ENCODE data around the gene VPS26C. TPM values are rescaled to one million over a fixed set of nuclear protein-coding genes. Genes with fewer than 3 reads are reported as not detected.
"Not testable (repeated sequence)": the region's sequence is repeated elsewhere in the genome, so short reads cannot be mapped to it uniquely, and the experiment has no call there.

Gene VPS26C
- total RNA-seq, 1 donor from 2014 or later, result 27.7 TPM

- no peaks in the 10 kb centered on the region for H3K27me3 ChIP-seq (ENCODE audit: control insufficient read depth in 3 of 3, insufficient read depth in 3 of 3, low read length in 3 of 3)
- no peak overlapping the region for H3K27ac ChIP-seq (ENCODE audit: low read depth, low read length)
- H3K4me3 ChIP-seq (ENCODE audit: low read length in 3 of 3), result no peak overlapping the region
- no peaks in the 10 kb centered on the region for H3K36me3 ChIP-seq (ENCODE audit: control insufficient read depth in 3 of 3, insufficient read depth in 3 of 3, low read length in 3 of 3)
- no peaks in the 10 kb centered on the region for H3K4me1 ChIP-seq (ENCODE audit: control insufficient read depth in 3 of 3, insufficient read depth in 3 of 3, low read length in 3 of 3)
- H3K9ac ChIP-seq (ENCODE audit: low read depth in 1 of 3, low read length in 3 of 3), result no peak overlapping the region
- H3K9me3 ChIP-seq (ENCODE audit: control insufficient read depth in 3 of 3, low read length in 3 of 3), result no peaks in the 10 kb centered on the region
These were observed 14.4 kb upstream of the VPS26C start for GRCh38 chr21:37281579-37281978.

GRCh38 chr21:37279271-37279670 is 12.1 kb upstream of the VPS26C start:
- H3K9ac ChIP-seq (ENCODE audit: low read depth in 1 of 3, low read length in 3 of 3); H3K4me3 ChIP-seq (ENCODE audit: low read length in 3 of 3); H3K9me3 ChIP-seq (ENCODE audit: control insufficient read depth in 3 of 3, low read length in 3 of 3); H3K27me3 ChIP-seq (ENCODE audit: control insufficient read depth in 3 of 3, insufficient read depth in 3 of 3, low read length in 3 of 3); H3K36me3 ChIP-seq (ENCODE audit: control insufficient read depth in 3 of 3, insufficient read depth in 3 of 3, low read length in 3 of 3); H3K4me1 ChIP-seq (ENCODE audit: control insufficient read depth in 3 of 3, insufficient read depth in 3 of 3, low read length in 3 of 3); H3K27ac ChIP-seq (ENCODE audit: low read depth, low read length): not testable (repeated sequence)

- Histone ChIP-seq H3K27ac (ENCODE audit: low read depth, low read length) (no peak overlapping the region), H3K9me3 (ENCODE audit: control insufficient read depth in 3 of 3, low read length in 3 of 3) (no peaks in the 10 kb centered on the region), H3K27me3 (ENCODE audit: control insufficient read depth in 3 of 3, insufficient read depth in 3 of 3, low read length in 3 of 3) (no peaks in the 10 kb centered on the region), H3K36me3 (ENCODE audit: control insufficient read depth in 3 of 3, insufficient read depth in 3 of 3, low read length in 3 of 3) (no peaks in the 10 kb centered on the region), H3K9ac (ENCODE audit: low read depth in 1 of 3, low read length in 3 of 3) (no peak overlapping the region), H3K4me3 (ENCODE audit: low read length in 3 of 3) (no peak overlapping the region), H3K4me1 (ENCODE audit: control insufficient read depth in 3 of 3, insufficient read depth in 3 of 3, low read length in 3 of 3) (no peaks in the 10 kb centered on the region)
These were observed 11.1 kb upstream of the VPS26C start for GRCh38 chr21:37278199-37278598.

- H3K27me3 ChIP-seq (ENCODE audit: control insufficient read depth in 3 of 3, insufficient read depth in 3 of 3, low read length in 3 of 3), result no peaks in the 10 kb centered on the region
- H3K36me3 ChIP-seq (ENCODE audit: control insufficient read depth in 3 of 3, insufficient read depth in 3 of 3, low read length in 3 of 3), result no peaks in the 10 kb centered on the region
- no peak overlapping the region for H3K9ac ChIP-seq (ENCODE audit: low read depth in 1 of 3, low read length in 3 of 3)
- H3K9me3 ChIP-seq (ENCODE audit: control insufficient read depth in 3 of 3, low read length in 3 of 3), result no peaks in the 10 kb centered on the region
- no peak overlapping the region for H3K27ac ChIP-seq (ENCODE audit: low read depth, low read length)
- no peaks in the 10 kb centered on the region for H3K4me1 ChIP-seq (ENCODE audit: control insufficient read depth in 3 of 3, insufficient read depth in 3 of 3, low read length in 3 of 3)
- H3K4me3 ChIP-seq (ENCODE audit: low read length in 3 of 3), result no peak overlapping the region
These were observed 9.2 kb upstream of the VPS26C start for GRCh38 chr21:37276377-37276776.

GRCh38 chr21:37273911-37274690 is 7.0 kb upstream of the VPS26C start:
- no peaks in the 10 kb centered on the region for H3K9me3 ChIP-seq (ENCODE audit: control insufficient read depth in 3 of 3, low read length in 3 of 3)
- no peak overlapping the region for H3K27ac ChIP-seq (ENCODE audit: low read depth, low read length)
- H3K4me1 ChIP-seq (ENCODE audit: control insufficient read depth in 3 of 3, insufficient read depth in 3 of 3, low read length in 3 of 3), result no peaks in the 10 kb centered on the region
- H3K9ac ChIP-seq (ENCODE audit: low read depth in 1 of 3, low read length in 3 of 3), result no peak overlapping the region
- H3K36me3 ChIP-seq (ENCODE audit: control insufficient read depth in 3 of 3, insufficient read depth in 3 of 3, low read length in 3 of 3), result no peaks in the 10 kb centered on the region
- no peaks in the 10 kb centered on the region for H3K27me3 ChIP-seq (ENCODE audit: control insufficient read depth in 3 of 3, insufficient read depth in 3 of 3, low read length in 3 of 3)
- no peak overlapping the region for H3K4me3 ChIP-seq (ENCODE audit: low read length in 3 of 3)

- Histone ChIP-seq H3K9ac (ENCODE audit: low read depth in 1 of 3, low read length in 3 of 3) (no peak overlapping the region), H3K4me1 (ENCODE audit: control insufficient read depth in 3 of 3, insufficient read depth in 3 of 3, low read length in 3 of 3) (no peaks in the 10 kb centered on the region), H3K27ac (ENCODE audit: low read depth, low read length) (no peak overlapping the region), H3K4me3 (ENCODE audit: low read length in 3 of 3) (no peak overlapping the region), H3K36me3 (ENCODE audit: control insufficient read depth in 3 of 3, insufficient read depth in 3 of 3, low read length in 3 of 3) (no peaks in the 10 kb centered on the region), H3K27me3 (ENCODE audit: control insufficient read depth in 3 of 3, insufficient read depth in 3 of 3, low read length in 3 of 3) (no peaks in the 10 kb centered on the region), H3K9me3 (ENCODE audit: control insufficient read depth in 3 of 3, low read length in 3 of 3) (no peaks in the 10 kb centered on the region)
These were observed 6.3 kb upstream of the VPS26C start for GRCh38 chr21:37273440-37273839.

GRCh38 chr21:37272897-37273296 is 5.8 kb upstream of the VPS26C start:
- Histone ChIP-seq H3K4me1 (ENCODE audit: control insufficient read depth in 3 of 3, insufficient read depth in 3 of 3, low read length in 3 of 3) (peaks cover 0 to 2% (median 0%) of the 10 kb centered on the region in 3 donors), H3K4me3 (ENCODE audit: low read length in 3 of 3) (no peak overlapping the region), H3K27me3 (ENCODE audit: control insufficient read depth in 3 of 3, insufficient read depth in 3 of 3, low read length in 3 of 3) (no peaks in the 10 kb centered on the region), H3K36me3 (ENCODE audit: control insufficient read depth in 3 of 3, insufficient read depth in 3 of 3, low read length in 3 of 3) (no peaks in the 10 kb centered on the region), H3K9ac (ENCODE audit: low read depth in 1 of 3, low read length in 3 of 3) (no peak overlapping the region), H3K9me3 (ENCODE audit: control insufficient read depth in 3 of 3, low read length in 3 of 3) (no peaks in the 10 kb centered on the region), H3K27ac (ENCODE audit: low read depth, low read length) (no peak overlapping the region)

GRCh38 chr21:37270576-37271365 is 3.6 kb upstream of the VPS26C start:
- Histone ChIP-seq H3K36me3 (ENCODE audit: control insufficient read depth in 3 of 3, insufficient read depth in 3 of 3, low read length in 3 of 3) (no peaks in the 10 kb centered on the region), H3K27me3 (ENCODE audit: control insufficient read depth in 3 of 3, insufficient read depth in 3 of 3, low read length in 3 of 3) (no peaks in the 10 kb centered on the region), H3K27ac (ENCODE audit: low read depth, low read length) (no peak overlapping the region), H3K9me3 (ENCODE audit: control insufficient read depth in 3 of 3, low read length in 3 of 3) (no peaks in the 10 kb centered on the region), H3K4me3 (ENCODE audit: low read length in 3 of 3) (no peak overlapping the region), H3K4me1 (ENCODE audit: control insufficient read depth in 3 of 3, insufficient read depth in 3 of 3, low read length in 3 of 3) (peaks cover 5 to 9% (median 9%) of the 10 kb centered on the region in 3 donors), H3K9ac (ENCODE audit: low read depth in 1 of 3, low read length in 3 of 3) (no peak overlapping the region)

- H3K27ac ChIP-seq (ENCODE audit: low read depth, low read length), result no peak overlapping the region
- H3K4me3 ChIP-seq (ENCODE audit: low read length in 3 of 3), result no peak overlapping the region
- H3K4me1 ChIP-seq (ENCODE audit: control insufficient read depth in 3 of 3, insufficient read depth in 3 of 3, low read length in 3 of 3), result peaks cover 5 to 18% (median 9%) of the 10 kb centered on the region in 3 donors
- H3K9me3 ChIP-seq (ENCODE audit: control insufficient read depth in 3 of 3, low read length in 3 of 3), result no peaks in the 10 kb centered on the region
- H3K27me3 ChIP-seq (ENCODE audit: control insufficient read depth in 3 of 3, insufficient read depth in 3 of 3, low read length in 3 of 3), result no peaks in the 10 kb centered on the region
- H3K9ac ChIP-seq (ENCODE audit: low read depth in 1 of 3, low read length in 3 of 3), result no peak overlapping the region
- peaks cover 0 to 4% (median 0%) of the 10 kb centered on the region in 3 donors for H3K36me3 ChIP-seq (ENCODE audit: control insufficient read depth in 3 of 3, insufficient read depth in 3 of 3, low read length in 3 of 3)
These were observed 2.3 kb upstream of the VPS26C start for GRCh38 chr21:37269481-37269880.

- Histone ChIP-seq H3K4me1 (ENCODE audit: control insufficient read depth in 3 of 3, insufficient read depth in 3 of 3, low read length in 3 of 3) (peaks cover 15 to 23% (median 16%) of the 10 kb centered on the region in 3 donors), H3K27me3 (ENCODE audit: control insufficient read depth in 3 of 3, insufficient read depth in 3 of 3, low read length in 3 of 3) (no peaks in the 10 kb centered on the region), H3K4me3 (ENCODE audit: low read length in 3 of 3) (peak overlapping the region; percentile 80 to 86 (median 83)), H3K27ac (ENCODE audit: low read depth, low read length) (peak overlapping the region; percentile 99), H3K9ac (ENCODE audit: low read depth in 1 of 3, low read length in 3 of 3) (peak overlapping the region; percentile 96 to 97 (median 96)), H3K36me3 (ENCODE audit: control insufficient read depth in 3 of 3, insufficient read depth in 3 of 3, low read length in 3 of 3) (peaks cover 0 to 4% (median 0%) of the 10 kb centered on the region in 3 donors), H3K9me3 (ENCODE audit: control insufficient read depth in 3 of 3, low read length in 3 of 3) (no peaks in the 10 kb centered on the region)
These were observed 1.0 kb upstream of the VPS26C start for GRCh38 chr21:37268186-37268503.
